AG10803 (cell line): ENCODE results near the gene ABLIM3.

ENCODE experiments used
- DNase-seq: peaks from one replicate; pipeline ENCODE4 v3.0.0; 2010; ENCODE audit warnings: low read depth
- H3K4me3 ChIP-seq: 2 replicates; pipeline ENCODE4 v1.5.1; 2011; ENCODE audit warnings: mild to moderate bottlenecking, low read length, control low read depth
- CTCF ChIP-seq: conservative IDR thresholded peaks from 2 replicates; pipeline ENCODE4 v1.5.1; 2011; ENCODE audit warnings: mild to moderate bottlenecking, low read length, control low read depth, inconsistent platforms

ABLIM3 gene

DNA sequence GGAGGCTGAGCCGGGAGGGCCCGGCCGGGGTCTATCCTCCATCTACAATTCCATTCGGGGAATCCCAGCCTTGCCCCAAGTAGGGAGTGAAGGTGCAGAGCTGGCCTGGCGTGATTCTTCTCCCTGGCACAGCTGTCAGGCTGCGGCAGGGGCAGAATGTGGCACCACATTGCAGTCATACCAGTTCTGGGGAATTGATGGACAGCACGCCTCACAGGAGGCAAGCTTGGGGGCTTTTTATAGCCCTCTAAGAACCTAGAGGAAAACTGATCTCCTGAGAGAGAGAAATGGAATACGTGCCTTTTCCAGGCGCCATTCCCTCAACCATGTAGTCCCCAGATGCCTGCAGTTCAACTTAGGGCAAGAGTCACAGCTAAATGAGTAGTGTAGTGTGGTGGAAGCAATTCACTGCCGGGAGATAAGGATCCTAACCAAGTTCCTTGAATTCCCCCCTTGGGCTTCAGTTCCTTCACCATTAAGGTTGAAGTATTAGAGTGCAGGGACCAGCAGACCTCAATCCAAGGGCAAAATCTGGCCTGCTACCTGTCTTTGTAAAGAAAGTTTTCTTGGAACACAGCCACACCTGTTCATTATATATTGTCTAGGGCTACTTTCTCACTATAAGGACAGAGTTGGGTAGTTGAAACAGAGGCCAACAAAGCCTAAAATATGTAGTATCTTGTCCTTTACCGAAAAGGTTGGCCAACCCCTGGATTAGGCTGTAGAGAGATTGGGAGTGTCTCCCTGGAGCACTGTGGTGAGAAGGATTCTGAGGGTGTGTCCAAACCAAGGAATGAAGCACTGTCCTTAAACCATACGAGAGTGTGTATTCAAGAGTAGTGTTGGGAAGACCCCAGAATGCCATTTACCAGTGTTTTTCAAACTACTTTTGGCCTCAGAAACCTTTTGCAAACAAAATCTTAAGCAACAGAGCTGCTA lies 141.0 kb downstream of the ABLIM3 start:
- TF ChIP-seq CTCF = no peak
- DNase-seq = no peak
- no peak overlapping the region for H3K4me3 ChIP-seq

GRCh38 chr5:149282966-149283332 lies 141.7 kb downstream of the ABLIM3 start:
- H3K4me3 ChIP-seq = no peak overlapping the region
- no peak for TF ChIP-seq CTCF
- DNase-seq = no peak

GRCh38 chr5:149283626-149284480 lies 142.6 kb downstream of the ABLIM3 start:
- peak overlapping the region; percentile 20 for H3K4me3 ChIP-seq
- DNase-seq = peak; percentile 57
- TF ChIP-seq CTCF = no peak

DNA sequence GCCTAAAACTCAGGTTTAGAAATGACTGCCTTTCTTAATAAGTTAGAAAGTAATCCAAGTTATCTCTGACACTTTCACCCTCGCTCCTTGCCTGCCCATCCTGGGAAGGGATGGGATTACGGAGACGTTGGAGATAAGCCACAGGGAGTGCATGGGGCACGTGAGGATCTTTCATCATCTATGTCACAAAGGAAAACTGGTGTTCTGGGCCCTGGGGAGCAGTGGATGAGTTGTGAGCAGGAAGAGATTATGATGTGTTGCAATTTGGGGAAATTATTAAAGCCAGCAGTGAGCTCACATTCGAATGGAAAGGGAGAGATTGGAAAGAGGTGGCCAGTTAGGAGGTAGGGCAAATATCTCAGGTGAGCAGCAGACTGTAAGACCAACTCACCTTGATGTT lies 143.2 kb downstream of the ABLIM3 start:
- H3K4me3 ChIP-seq = peak overlapping the region; percentile 20; the same call in 1 of the 2 replicates
- DNase-seq = peak; percentile 82
- TF ChIP-seq CTCF = no peak

DNA sequence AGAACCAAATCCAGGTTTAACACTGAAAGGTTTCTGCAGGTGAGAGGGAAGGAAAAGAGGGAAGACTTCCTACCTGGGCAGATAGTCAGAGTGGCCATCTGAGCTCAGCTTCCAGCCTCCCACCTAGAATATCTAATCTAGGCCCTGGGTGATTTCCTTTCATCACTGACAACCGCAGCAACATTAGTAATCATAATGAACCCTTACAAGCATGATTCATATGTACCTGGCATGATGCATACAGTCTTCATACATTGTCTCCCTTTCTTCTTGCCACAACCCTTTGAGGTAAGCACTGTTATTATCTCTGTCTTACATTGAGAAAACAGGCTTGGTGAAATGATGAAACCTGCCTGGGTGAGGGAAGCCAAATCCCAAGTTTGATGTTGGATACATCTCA lies 143.9 kb downstream of the ABLIM3 start:
- H3K4me3 ChIP-seq = no peak overlapping the region
- DNase-seq = no peak
- TF ChIP-seq CTCF = no peak

DNA sequence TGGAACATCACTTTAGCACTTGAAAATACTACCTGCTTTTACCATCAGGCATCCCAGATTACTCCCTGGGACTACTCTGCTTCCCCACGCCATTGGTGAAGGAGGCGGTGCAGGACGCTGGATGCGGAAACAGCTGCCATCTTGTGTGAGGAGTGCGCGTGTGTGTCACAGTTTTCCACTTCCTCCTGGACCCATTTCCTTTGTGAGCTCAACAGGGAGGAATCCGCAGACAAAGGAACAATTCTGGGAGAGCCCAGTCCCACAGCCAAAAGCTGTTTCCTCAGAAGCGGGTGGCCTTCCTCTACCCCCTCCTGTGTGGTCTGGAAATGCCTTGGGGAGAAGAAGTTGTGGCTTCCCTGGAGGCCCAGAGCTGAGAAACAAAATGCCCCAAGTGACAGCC lies 147.1 kb downstream of the ABLIM3 start:
- DNase-seq = no peak
- no peak for TF ChIP-seq CTCF
- no peak overlapping the region for H3K4me3 ChIP-seq

DNA sequence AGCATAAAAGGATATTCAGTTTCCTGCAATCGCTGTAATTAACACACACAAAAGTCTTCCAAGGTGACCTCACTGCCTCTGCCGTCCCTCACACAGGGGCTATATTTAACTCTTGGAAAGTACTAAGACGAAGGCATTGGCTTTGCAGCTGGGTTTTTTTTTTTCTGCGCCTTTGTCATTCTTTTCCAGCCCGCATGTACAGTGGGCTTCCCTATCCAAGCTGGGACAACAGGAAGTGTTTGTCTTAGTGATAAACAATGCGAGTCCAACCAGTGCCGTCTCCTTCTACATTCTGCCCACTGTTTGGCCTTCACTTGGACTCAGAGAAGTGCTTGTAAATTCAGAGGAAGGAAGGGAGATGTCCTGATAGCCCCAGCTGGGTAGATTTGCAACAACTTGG lies 148.0 kb downstream of the ABLIM3 start:
- no peak for TF ChIP-seq CTCF
- no peak overlapping the region for H3K4me3 ChIP-seq
- no peak for DNase-seq
